K562 (cell line): ENCODE data around the gene ELOB. TPM values are rescaled to one million over a fixed set of nuclear protein-coding genes. Genes with fewer than 3 reads are reported as not detected.

Experiments
- FOXP1 ChIP-seq: sonication (generic); formaldehyde crosslinking; IDR thresholded peaks from 2 replicates; pipeline ENCODE4 v1.8.0; 2022; ENCODE audit warnings: mild to moderate bottlenecking, missing genetic modification reagents
- HDAC1 ChIP-seq, 2 experiments: fragments of 450-650 bp; IDR thresholded peaks; 2 replicates each; pipeline ENCODE4 v1.6.1; 2016 to 2017; ENCODE audit warnings: inconsistent platforms in 1 of 2, mild to moderate bottlenecking in 1 of 2, moderate library complexity in 1 of 2
- HNRNPUL1 ChIP-seq: fragments of 200-400 bp; formaldehyde crosslinking; IDR thresholded peaks from 2 replicates; pipeline ENCODE4 v1.6.1; 2017; ENCODE audit warnings: low read length
- LCOR ChIP-seq: sonication (generic); formaldehyde crosslinking; IDR thresholded peaks from 2 replicates; pipeline ENCODE4 v1.8.0; 2022; ENCODE audit warnings: mild to moderate bottlenecking, missing genetic modification reagents
- LEF1 ChIP-seq: fragments of 450-650 bp; IDR thresholded peaks from 2 replicates; pipeline ENCODE4 v1.6.1; 2016; ENCODE audit warnings: mild to moderate bottlenecking
- NFRKB ChIP-seq: fragments of 450-650 bp; IDR thresholded peaks from 2 replicates; pipeline ENCODE4 v1.6.1; 2016; ENCODE audit warnings: low read depth
- NFYB ChIP-seq: IDR thresholded peaks from 2 replicates; pipeline ENCODE4 v1.6.1; 2011; ENCODE audit warnings: mild to moderate bottlenecking, moderate library complexity; ENCODE audit not compliant: insufficient read length; ENCODE audit errors: extremely low read depth
- NR2C2 ChIP-seq, 2 experiments: fragments of 200-800 bp in 1 of 2; sonication (Bioruptor generic) in 1 of 2; sonication (generic) in 1 of 2; formaldehyde crosslinking in 1 of 2; IDR thresholded peaks; 2 replicates each; pipeline versions ENCODE4 v1.6.1 to v1.8.0; 2016 to 2022; ENCODE audit warnings: mild to moderate bottlenecking in 1 of 2, missing compliant biosample characterization in 1 of 2, missing genetic modification characterization in 1 of 2, missing genetic modification reagents in 1 of 2
- NRF1 ChIP-seq, 2 experiments: fragments of 450-650 bp; IDR thresholded peaks in 1 of 2; conservative IDR thresholded peaks in 1 of 2; 2 replicates each; pipeline ENCODE4 v1.6.1; 2014; ENCODE audit warnings: mild to moderate bottlenecking in 2 of 2
- POLR2A ChIP-seq: fragments of 450-650 bp; conservative IDR thresholded peaks from 2 replicates; pipeline ENCODE4 v1.6.1; 2016
- RAD51 ChIP-seq: fragments of 450-650 bp; IDR thresholded peaks from 2 replicates; pipeline ENCODE4 v1.7.1; 2016; ENCODE audit warnings: low read depth, mild to moderate bottlenecking, borderline replicate concordance
- SIN3A ChIP-seq, 2 experiments: fragments of 150-350 bp in 1 of 2; IDR thresholded peaks; 2 replicates each; pipeline ENCODE4 v1.6.1; 2011 to 2016; ENCODE audit warnings: borderline replicate concordance in 2 of 2, low read depth in 2 of 2, low read length in 2 of 2, mild to moderate bottlenecking in 2 of 2, moderate library complexity in 2 of 2; ENCODE audit not compliant: control insufficient read depth in 1 of 2
- SUPT5H ChIP-seq: fragments of 450-650 bp; IDR thresholded peaks from 2 replicates; pipeline ENCODE4 v1.6.1; 2016
- TBP ChIP-seq: optimal IDR thresholded peaks from 2 replicates; pipeline ENCODE3; 2011; ENCODE audit warnings: low read depth, low read length, improper control_type of control experiment
- ZNF431 ChIP-seq: sonication (generic); formaldehyde crosslinking; IDR thresholded peaks from 2 replicates; pipeline ENCODE4 v1.8.0; 2022; ENCODE audit warnings: mild to moderate bottlenecking, missing genetic modification reagents
- ZNF583 ChIP-seq: fragments of 250-450 bp; sonication (Bioruptor Pico); IDR thresholded peaks from 2 replicates; pipeline ENCODE4 v1.4.0; 2020
- polyA plus RNA-seq, 8 experiments: library from polyadenylated mRNA; depleted of rRNA in 4 of 8; stranded (reverse) in 5 of 8; unstranded in 3 of 8; fragments of >200 nt; fragmentation: Nextera tagmentation in 2 of 8; fragmentation: Illumina TruSeq in 1 of 8; extraction: Ambion mirVana in 2 of 8; extraction: Trizol in 1 of 8; gene quantifications; 2 replicates each; pipeline versions ENCODE4 v1.2.1 to v1.2.3, GENCODE V29; 2011 to 2014; ENCODE audit warnings: inconsistent platforms in 1 of 8, missing spikeins in 1 of 8
- total RNA-seq, 7 experiments: library from RNA; depleted of rRNA in 6 of 7; stranded (reverse); fragments of >200 nt in 6 of 7; fragmentation: Illumina TruSeq in 2 of 7; extraction: Trizol in 2 of 7; gene quantifications; 2 replicates each; pipeline versions ENCODE4 v1.2.1 to v1.2.3, GENCODE V29; 2011 to 2021; ENCODE audit warnings: low replicate concordance in 1 of 7
- TF ChIP-seq, protein P1 (sequence below): sonication (generic); formaldehyde crosslinking; IDR thresholded peaks from 2 replicates; pipeline ENCODE4 v1.5.0; 2020; ENCODE audit warnings: missing genetic modification reagents
- TF ChIP-seq, protein P2 (sequence below): fragments of 250-450 bp; sonication (Bioruptor Pico); IDR thresholded peaks from 2 replicates; pipeline ENCODE4 v1.9.0; 2021; ENCODE audit warnings: mild to moderate bottlenecking, inconsistent platforms
- TF ChIP-seq, protein P3 (sequence below): sonication (generic); formaldehyde crosslinking; IDR thresholded peaks from 2 replicates; pipeline ENCODE4 v1.9.0; 2022; ENCODE audit warnings: mild to moderate bottlenecking, missing genetic modification reagents
- TF ChIP-seq, protein P4 (sequence below), 2 experiments: IDR thresholded peaks; 2 replicates each; pipeline ENCODE4 v1.6.1; 2011; ENCODE audit warnings: borderline replicate concordance in 1 of 2, control low read depth in 1 of 2, low read depth in 1 of 2, low read length in 1 of 2, mild to moderate bottlenecking in 1 of 2, mixed read lengths in 1 of 2, moderate library complexity in 1 of 2; ENCODE audit not compliant: insufficient read depth in 1 of 2, insufficient read length in 1 of 2, poor library complexity in 1 of 2, severe bottlenecking in 1 of 2; ENCODE audit errors: extremely low read depth in 1 of 2
- TF ChIP-seq, protein P5 (sequence below): sonication (generic); formaldehyde crosslinking; IDR thresholded peaks from 2 replicates; pipeline ENCODE4 v1.8.1; 2022; ENCODE audit warnings: missing genetic modification reagents

ELOB gene
- total and polyA plus RNA-seq, 9 of the 15 experiments (the other 6 are each of a cell fraction or from before 2014, with no cell fraction given): 63.2 to 791 (median 237) TPM

DNA sequence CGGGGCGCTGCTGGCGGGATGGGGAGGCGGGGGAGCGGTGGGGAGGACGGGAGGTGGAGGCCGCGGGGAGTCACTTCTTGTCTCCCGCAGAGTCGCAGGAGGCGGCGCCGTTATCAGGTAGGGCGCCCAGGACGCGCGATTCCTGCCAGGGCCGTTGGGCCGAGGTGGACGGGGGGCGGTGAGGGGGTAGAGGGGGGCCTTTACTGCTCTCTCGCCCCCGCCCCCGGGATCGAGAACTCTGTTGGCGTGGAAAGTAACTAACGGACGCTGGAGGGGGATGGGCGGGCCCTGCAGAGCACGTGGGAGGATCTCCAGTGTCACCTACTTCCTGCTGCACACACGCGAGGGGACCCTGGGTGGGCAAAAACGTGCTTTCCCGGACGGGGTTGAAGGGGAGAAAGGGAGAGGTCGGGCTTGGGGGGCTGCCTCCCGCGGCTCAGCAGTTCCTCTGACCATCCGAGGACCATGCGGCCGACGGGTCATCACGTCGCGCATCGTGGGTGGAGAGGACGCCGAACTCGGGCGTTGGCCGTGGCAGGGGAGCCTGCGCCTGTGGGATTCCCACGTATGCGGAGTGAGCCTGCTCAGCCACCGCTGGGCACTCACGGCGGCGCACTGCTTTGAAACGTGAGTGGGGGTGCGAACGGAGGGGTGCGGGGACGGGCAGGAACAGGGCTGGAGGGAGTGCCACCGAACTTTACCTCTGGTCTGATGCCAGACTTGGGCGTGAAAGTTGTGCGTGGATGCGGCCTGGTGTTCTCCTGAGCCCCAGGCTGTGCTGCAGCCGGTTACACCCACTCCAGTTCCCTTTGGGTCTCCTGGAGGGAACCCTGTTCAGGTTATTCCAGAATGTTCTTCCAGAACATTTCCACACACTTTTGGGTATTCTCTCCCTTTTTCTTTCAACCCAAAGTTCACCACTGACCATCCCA lies 40.5 kb upstream of the ELOB start (continued):
- TF ChIP-seq, protein P1, sequence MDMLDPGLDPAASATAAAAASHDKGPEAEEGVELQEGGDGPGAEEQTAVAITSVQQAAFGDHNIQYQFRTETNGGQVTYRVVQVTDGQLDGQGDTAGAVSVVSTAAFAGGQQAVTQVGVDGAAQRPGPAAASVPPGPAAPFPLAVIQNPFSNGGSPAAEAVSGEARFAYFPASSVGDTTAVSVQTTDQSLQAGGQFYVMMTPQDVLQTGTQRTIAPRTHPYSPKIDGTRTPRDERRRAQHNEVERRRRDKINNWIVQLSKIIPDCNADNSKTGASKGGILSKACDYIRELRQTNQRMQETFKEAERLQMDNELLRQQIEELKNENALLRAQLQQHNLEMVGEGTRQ: peak; percentile 53
- TF ChIP-seq POLR2A (peak; percentile 32; the same call in 1 of the 2 replicates), FOXP1 (CRISPR knock-in tag) (0 out of 2 replicates have a peak, but pooled peaks have one; percentile 62), TBP (peak; percentile 57), NFYB (no peak), NR2C2 (CRISPR knock-in tag; IDR thresholded peaks at IDR 0.05) (no peak), NR2C2 (tag; IDR thresholded peaks at IDR 0.05) (peak; percentile 41; the same call in 1 of the 2 replicates), SUPT5H (0 out of 2 replicates have a peak, but pooled peaks have one; percentile 45), NFRKB (0 out of 2 replicates have a peak, but pooled peaks have one; percentile 49), SIN3A (IDR thresholded peaks at IDR 0.05; ENCODE audit: borderline replicate concordance in 2 of 2, control insufficient read depth in 1 of 2, low read depth in 2 of 2, low read length in 2 of 2) (peak in 1 of 2 experiments; percentile 49; a peak in 1 of 4 replicates), NRF1 (conservative IDR thresholded peaks at IDR 0.05 in 1 of 2, IDR thresholded peaks at IDR 0.05 in 1 of 2) (peak; percentile 43 to 54), LCOR (no peak), HDAC1 (IDR thresholded peaks at IDR 0.05) (peak in 1 of 2 experiments; percentile 88; a peak in 2 of 4 replicates), ZNF583 (CRISPR knock-in tag) (no peak), LEF1 (0 out of 2 replicates have a peak, but pooled peaks have one; percentile 35), RAD51 (peak; percentile 41; the same call in 1 of the 2 replicates), ZNF431 (CRISPR knock-in tag) (no peak), HNRNPUL1 (no peak)
- TF ChIP-seq, protein P2, sequence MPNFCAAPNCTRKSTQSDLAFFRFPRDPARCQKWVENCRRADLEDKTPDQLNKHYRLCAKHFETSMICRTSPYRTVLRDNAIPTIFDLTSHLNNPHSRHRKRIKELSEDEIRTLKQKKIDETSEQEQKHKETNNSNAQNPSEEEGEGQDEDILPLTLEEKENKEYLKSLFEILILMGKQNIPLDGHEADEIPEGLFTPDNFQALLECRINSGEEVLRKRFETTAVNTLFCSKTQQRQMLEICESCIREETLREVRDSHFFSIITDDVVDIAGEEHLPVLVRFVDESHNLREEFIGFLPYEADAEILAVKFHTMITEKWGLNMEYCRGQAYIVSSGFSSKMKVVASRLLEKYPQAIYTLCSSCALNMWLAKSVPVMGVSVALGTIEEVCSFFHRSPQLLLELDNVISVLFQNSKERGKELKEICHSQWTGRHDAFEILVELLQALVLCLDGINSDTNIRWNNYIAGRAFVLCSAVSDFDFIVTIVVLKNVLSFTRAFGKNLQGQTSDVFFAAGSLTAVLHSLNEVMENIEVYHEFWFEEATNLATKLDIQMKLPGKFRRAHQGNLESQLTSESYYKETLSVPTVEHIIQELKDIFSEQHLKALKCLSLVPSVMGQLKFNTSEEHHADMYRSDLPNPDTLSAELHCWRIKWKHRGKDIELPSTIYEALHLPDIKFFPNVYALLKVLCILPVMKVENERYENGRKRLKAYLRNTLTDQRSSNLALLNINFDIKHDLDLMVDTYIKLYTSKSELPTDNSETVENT (CRISPR knock-in tag): 0 out of 2 replicates have a peak, but pooled peaks have one; percentile 22
- TF ChIP-seq, protein P3, sequence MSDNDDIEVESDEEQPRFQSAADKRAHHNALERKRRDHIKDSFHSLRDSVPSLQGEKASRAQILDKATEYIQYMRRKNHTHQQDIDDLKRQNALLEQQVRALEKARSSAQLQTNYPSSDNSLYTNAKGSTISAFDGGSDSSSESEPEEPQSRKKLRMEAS (CRISPR knock-in tag): peak; percentile 93
- TF ChIP-seq, protein P4, sequence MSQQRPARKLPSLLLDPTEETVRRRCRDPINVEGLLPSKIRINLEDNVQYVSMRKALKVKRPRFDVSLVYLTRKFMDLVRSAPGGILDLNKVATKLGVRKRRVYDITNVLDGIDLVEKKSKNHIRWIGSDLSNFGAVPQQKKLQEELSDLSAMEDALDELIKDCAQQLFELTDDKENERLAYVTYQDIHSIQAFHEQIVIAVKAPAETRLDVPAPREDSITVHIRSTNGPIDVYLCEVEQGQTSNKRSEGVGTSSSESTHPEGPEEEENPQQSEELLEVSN (IDR thresholded peaks at IDR 0.05; ENCODE audit: borderline replicate concordance in 1 of 2, extremely low read depth in 1 of 2, insufficient read depth in 1 of 2, insufficient read length in 1 of 2, low read depth in 1 of 2, low read length in 1 of 2, poor library complexity in 1 of 2, severe bottlenecking in 1 of 2): peak; percentile 28 to 69
- TF ChIP-seq, protein P5, sequence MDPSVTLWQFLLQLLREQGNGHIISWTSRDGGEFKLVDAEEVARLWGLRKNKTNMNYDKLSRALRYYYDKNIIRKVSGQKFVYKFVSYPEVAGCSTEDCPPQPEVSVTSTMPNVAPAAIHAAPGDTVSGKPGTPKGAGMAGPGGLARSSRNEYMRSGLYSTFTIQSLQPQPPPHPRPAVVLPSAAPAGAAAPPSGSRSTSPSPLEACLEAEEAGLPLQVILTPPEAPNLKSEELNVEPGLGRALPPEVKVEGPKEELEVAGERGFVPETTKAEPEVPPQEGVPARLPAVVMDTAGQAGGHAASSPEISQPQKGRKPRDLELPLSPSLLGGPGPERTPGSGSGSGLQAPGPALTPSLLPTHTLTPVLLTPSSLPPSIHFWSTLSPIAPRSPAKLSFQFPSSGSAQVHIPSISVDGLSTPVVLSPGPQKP (CRISPR knock-in tag): no peak
